Mesangial cell (primary cell): ENCODE data around the gene TMEM147. TPM values are rescaled to one million over a fixed set of nuclear protein-coding genes. Genes with fewer than 3 reads are reported as not detected.

Experiments
- total RNA-seq: library from RNA; depleted of rRNA; stranded (reverse); fragments of >200 nt; gene quantifications from 2 replicates; pipeline ENCODE4 v1.2.3, GENCODE V29; 2015

The TMEM147 gene
- total RNA-seq: 118 and 129 TPM in 2 replicates

GRCh38 chr19:35545001-35545854, at the start of gene TMEM147:
TSS of gene TMEM147 (plus strand) at chr19:35545626. CDS start at chr19:35545740, 114 bp downstream.

GRCh38 chr19:35513628-35514281, 31.7 kb upstream of the TMEM147 start, which contains the start of gene DMKN:
TSS of gene DMKN (minus strand) at chr19:35513649. CDS start at chr19:35513475, 174 bp downstream.

GRCh38 chr19:35528218-35529038, 17.0 kb upstream of the TMEM147 start, which contains the start of gene SBSN:
TSS of gene SBSN (minus strand) at chr19:35528311. CDS start at chr19:35528281, 30 bp downstream.

GRCh38 chr19:35533201-35533821, 12.1 kb upstream of the TMEM147 start, which contains the start of gene GAPDHS:
TSS of gene GAPDHS (plus strand) at chr19:35533456. CDS start at chr19:35533528, 72 bp downstream.

GRCh38 chr19:35563207-35563829, 17.9 kb downstream of the TMEM147 start, which contains the start of gene ATP4A:
TSS of gene ATP4A (minus strand) at chr19:35563658. CDS start at chr19:35563629, 29 bp downstream.

GRCh38 chr19:35585848-35586247, 40.4 kb downstream of the TMEM147 start, which contains the start of gene PMIS2:
TSS of gene PMIS2 (plus strand) at chr19:35586173. CDS start at chr19:35586260, 87 bp downstream.

Other genes with a start within 250 kb of the TMEM147 start
- gene CD22, start 216.4 kb upstream of the TMEM147 start, total RNA-seq: 1.1 TPM in 1 of 2 replicates, not detected in the other
- gene FFAR1, start 197.7 kb upstream of the TMEM147 start, total RNA-seq: not detected in 2 replicates
- gene FFAR3, start 187.2 kb upstream of the TMEM147 start, total RNA-seq: not detected in 2 replicates
- not detected in 2 replicates for gene GPR42, start 174.6 kb upstream of the TMEM147 start, total RNA-seq
- not detected in 2 replicates for gene FFAR2, start 97.4 kb upstream of the TMEM147 start, total RNA-seq
- not detected in 2 replicates for gene KRTDAP, start 55.2 kb upstream of the TMEM147 start, total RNA-seq
- gene DMKN, start 32.0 kb upstream of the TMEM147 start, total RNA-seq: 29.5 and 70.4 TPM in 2 replicates
- not detected in 2 replicates for gene SBSN, start 17.3 kb upstream of the TMEM147 start, total RNA-seq
- not detected in 2 replicates for gene GAPDHS, start 12.2 kb upstream of the TMEM147 start, total RNA-seq
- not detected in 2 replicates for gene ATP4A, start 18.0 kb downstream of the TMEM147 start, total RNA-seq
- gene PMIS2, start 40.5 kb downstream of the TMEM147 start, total RNA-seq: not detected in 2 replicates
- 7.5 and 20.7 TPM in 2 replicates for gene HAUS5, start 67.1 kb downstream of the TMEM147 start, total RNA-seq
- gene RBM42, start 83.4 kb downstream of the TMEM147 start, total RNA-seq: 79.6 and 99.4 TPM in 2 replicates
- gene ETV2, start 96.1 kb downstream of the TMEM147 start, total RNA-seq: 0.49 and 2.3 TPM in 2 replicates
- 474 TPM in 2 replicates for gene COX6B1, start 102.7 kb downstream of the TMEM147 start, total RNA-seq
- 0.16 TPM in 1 of 2 replicates, not detected in the other for gene UPK1A, start 120.9 kb downstream of the TMEM147 start, total RNA-seq
- gene ZBTB32, start 158.9 kb downstream of the TMEM147 start, total RNA-seq: not detected in 2 replicates
- 10.9 and 17.2 TPM in 2 replicates for gene KMT2B, start 172.4 kb downstream of the TMEM147 start, total RNA-seq
- 4.7 and 8.3 TPM in 2 replicates for gene IGFLR1, start 196.8 kb downstream of the TMEM147 start, total RNA-seq
- 5.4 and 9.0 TPM in 2 replicates for gene U2AF1L4, start 199.8 kb downstream of the TMEM147 start, total RNA-seq
- gene PSENEN, start 200.0 kb downstream of the TMEM147 start, total RNA-seq: 61.4 and 72.5 TPM in 2 replicates
- gene LIN37, start 202.9 kb downstream of the TMEM147 start, total RNA-seq: 7.6 and 11.9 TPM in 2 replicates
- 2.3 and 6.8 TPM in 2 replicates for gene HSPB6, start 211.4 kb downstream of the TMEM147 start, total RNA-seq
- gene PROSER3, start 212.6 kb downstream of the TMEM147 start, total RNA-seq: 13.4 and 22.7 TPM in 2 replicates
- gene ARHGAP33, start 229.9 kb downstream of the TMEM147 start, total RNA-seq: 8.4 and 14.8 TPM in 2 replicates